B cell (primary cell): ENCODE data around the gene IBA57. TPM values are rescaled to one million over a fixed set of nuclear protein-coding genes. Genes with fewer than 3 reads are reported as not detected.

ENCODE experiments used
- ATAC-seq: fragments of 200-7000 bp; cut with Tn5 transposase; one replicate; pipeline ENCODE4 v1.10.0; 2021; ENCODE audit warnings: low read depth, mild to moderate bottlenecking, moderate number of reproducible peaks, moderate library complexity
- CTCF ChIA-PET: fragments of 350-600 bp; sonication (Branson Sonifier 250); formaldehyde crosslinking; loops from one replicate; lab custom pipeline; 2021; ENCODE audit warnings: antibody characterized with exemption, inconsistent platforms; lab: Charles Lee
- POLR2A ChIA-PET: fragments of 350-600 bp; sonication (Branson Sonifier 250); formaldehyde crosslinking; loops from one replicate; lab custom pipeline; 2021; ENCODE audit warnings: antibody characterized with exemption; lab: Charles Lee
- DNase-seq: peaks from one replicate; pipeline ENCODE4 v3.0.0; 2013
- H2AFZ ChIP-seq: 2 replicates; pipeline ENCODE4 v1.6.1; 2012; ENCODE audit warnings: mild to moderate bottlenecking, low read depth, low read length; ENCODE audit not compliant: insufficient read depth, poor library complexity, severe bottlenecking
- H3K27ac ChIP-seq, 2 donors: 1 replicate in 1 of 2; 2 replicates in 1 of 2; pipeline ENCODE4 v1.5.1; 2012 to 2013; ENCODE audit warnings: low read length in 2 of 2, mild to moderate bottlenecking in 2 of 2, moderate library complexity in 1 of 2
- H3K27me3 ChIP-seq, 4 experiments: fragments of 200-600 bp in 1 of 4; sonication (generic) in 1 of 4; replicated peaks in 1 of 4; 1 replicate in 2 of 4; 2 replicates in 2 of 4; pipeline versions ENCODE4 v1.6.1 to v1.7.0; 2013 to 2016; ENCODE audit warnings: low read length in 3 of 4, mild to moderate bottlenecking in 2 of 4, mixed read lengths in 1 of 4, moderate library complexity in 1 of 4; ENCODE audit not compliant: insufficient read depth in 4 of 4, control insufficient read depth in 3 of 4; ENCODE audit errors: control extremely low read depth in 1 of 4
- H3K36me3 ChIP-seq, 2 experiments: replicated peaks in 1 of 2; 1 replicate in 1 of 2; 2 replicates in 1 of 2; pipeline versions ENCODE4 v1.6.1 to v1.7.1; 2013; ENCODE audit warnings: low read length in 1 of 2; ENCODE audit not compliant: insufficient read depth in 2 of 2, control insufficient read depth in 1 of 2; ENCODE audit errors: control extremely low read depth in 1 of 2, extremely low read depth in 1 of 2
- H3K4me1 ChIP-seq, 2 donors: fragments of 200-600 bp in 1 of 2; sonication (generic) in 1 of 2; 1 replicate in 1 of 2; 2 replicates in 1 of 2; pipeline versions ENCODE4 v1.5.1 to v1.6.1; 2013 to 2017; ENCODE audit warnings: low read length in 2 of 2; ENCODE audit not compliant: control insufficient read depth in 2 of 2, insufficient read depth in 2 of 2
- H3K4me2 ChIP-seq: replicated peaks from 2 replicates; pipeline ENCODE3; 2012; ENCODE audit warnings: mild to moderate bottlenecking, low read depth, low read length; ENCODE audit not compliant: poor library complexity, severe bottlenecking
- H3K4me3 ChIP-seq, 5 experiments: fragments of 200-600 bp in 1 of 5; sonication (generic) in 1 of 5; 1 replicate in 3 of 5; 2 replicates in 2 of 5; pipeline versions ENCODE4 v1.5.1 to v1.7.0; 2011 to 2016; ENCODE audit warnings: low read length in 4 of 5, mild to moderate bottlenecking in 4 of 5, low read depth in 2 of 5, control low read depth in 1 of 5, moderate library complexity in 1 of 5; ENCODE audit not compliant: insufficient read depth in 1 of 5; ENCODE audit errors: control extremely low read depth in 1 of 5, extremely low read depth in 1 of 5
- H3K79me2 ChIP-seq: fragments of 200-600 bp; sonication (generic); one replicate; pipeline ENCODE4 v1.6.0; 2016; ENCODE audit warnings: low read length; ENCODE audit not compliant: control insufficient read depth, insufficient read depth
- H3K9ac ChIP-seq: fragments of 200-600 bp; sonication (generic); 2 replicates; pipeline ENCODE4 v1.6.1; 2017; ENCODE audit warnings: mild to moderate bottlenecking, low read length, moderate library complexity
- H3K9me3 ChIP-seq, 3 donors: one replicate each; pipeline versions ENCODE4 v1.6.1 to v1.7.1; 2013; ENCODE audit warnings: low read length in 2 of 3; ENCODE audit not compliant: control insufficient read depth in 2 of 3, insufficient read depth in 1 of 3; ENCODE audit errors: control extremely low read depth in 1 of 3
- H4K20me1 ChIP-seq: 2 replicates; pipeline ENCODE4 v1.6.0; 2012; ENCODE audit warnings: mild to moderate bottlenecking, low read length; ENCODE audit not compliant: insufficient read depth, control insufficient read depth, poor library complexity, severe bottlenecking
- H3K27ac Mint-ChIP-seq: one replicate; pipeline ENCODE4 v1.8.0; 2021; ENCODE audit warnings: mixed read lengths
- H3K27me3 Mint-ChIP-seq: one replicate; pipeline ENCODE4 v1.8.0; 2021; ENCODE audit warnings: mixed read lengths
- H3K4me1 Mint-ChIP-seq: one replicate; pipeline ENCODE4 v1.8.0; 2021; ENCODE audit warnings: mixed read lengths
- H3K4me3 Mint-ChIP-seq: one replicate; pipeline ENCODE4 v1.8.0; 2021; ENCODE audit warnings: mixed read lengths
- H3K9me3 Mint-ChIP-seq: one replicate; pipeline ENCODE4 v1.8.0; 2022; ENCODE audit warnings: mixed read lengths; ENCODE audit not compliant: insufficient read depth
- CTCF ChIP-seq: fragments of 200-600 bp; IDR thresholded peaks from one replicate; pipeline ENCODE4 v1.8.0; 2022; ENCODE audit warnings: antibody characterized with exemption, mild to moderate bottlenecking
- EZH2 ChIP-seq: IDR thresholded peaks from 2 replicates; pipeline ENCODE4 v1.6.1; 2012; ENCODE audit warnings: borderline replicate concordance, low read depth, mild to moderate bottlenecking, moderate library complexity, low read length; ENCODE audit not compliant: insufficient read depth, poor library complexity, severe bottlenecking
- WGBS: methylation state at CpG from one replicate; pipeline ENCODE4 v1.1.5; 2013; ENCODE audit warnings: missing lambda C conversion rate; ENCODE audit not compliant: insufficient coverage; 5-methylcytosine and 5-hydroxymethylcytosine counted together
- intact Hi-C: fragments of 100-400 bp; cut with micrococcal nuclease; formaldehyde crosslinking; loops from one replicate; pipeline ENCODE4 v1.10.0; 2022
- polyA plus RNA-seq: library from polyadenylated mRNA; depleted of rRNA; stranded (reverse); fragments of >200 nt; gene quantifications from 2 replicates; pipeline ENCODE4 v1.2.3, GENCODE V29; 2012
- total RNA-seq, 2 donors: library from RNA; stranded (reverse); fragments of 120-200 nt in 1 of 2; gene quantifications; 1 replicate in 1 of 2; 2 replicates in 1 of 2; pipeline versions ENCODE4 v1.2.3 to v1.2.4, GENCODE V29; 2013 to 2022

Gene IBA57
- total and polyA plus RNA-seq, 2 donors (not counting 1 experiment from before 2014, with no cell fraction given): 5.2 to 12.8 TPM

- ChIA-PET POLR2A (no interaction called here), CTCF (interaction anchor here (2.9 kb wide), 1 partner anchor 10 kb away, joined by 18 read pairs; no protein-coding TSS in a partner anchor)
- no peaks in the 10 kb centered on the region for H3K27me3 ChIP-seq
- DNase-seq (peak; percentile 63), ATAC-seq (peak; percentile 60)
- no peaks in the 10 kb centered on the region for H3K36me3 ChIP-seq
- Mint-ChIP-seq H3K27ac (no peak overlapping the region), H3K4me1 (peaks cover 5% of the 10 kb centered on the region), H3K9me3 (peaks cover 3% of the 10 kb centered on the region), H3K4me3 (peak overlapping the region; percentile 8), H3K27me3 (no peaks in the 10 kb centered on the region)
- peak overlapping the region; percentile 41 for H2AFZ ChIP-seq
- intact Hi-C loops: no loop called here
- H3K9ac ChIP-seq: no peak overlapping the region
- WGBS: 25% methylated on average over 4 of the region's 5 CpGs
- no peaks in the 10 kb centered on the region for H3K9me3 ChIP-seq
- H4K20me1 ChIP-seq: no peaks in the 10 kb centered on the region
- no peaks in the 10 kb centered on the region for H3K79me2 ChIP-seq
- TF ChIP-seq EZH2: no peak
- TF ChIP-seq CTCF: no peak
- no peak overlapping the region for H3K27ac ChIP-seq
- H3K4me1 ChIP-seq: peaks cover 10 to 11% of the 10 kb centered on the region in 2 donors
- peak overlapping the region; percentile 39 for H3K4me2 ChIP-seq
- H3K4me3 ChIP-seq: no peak overlapping the region
These were observed 44.6 kb upstream of the IBA57 start for GRCh38 chr1:228120857-228121489.

GRCh38 chr1:228122921-228123441 is 42.6 kb upstream of the IBA57 start:
- H3K9me3 Mint-ChIP-seq: peaks cover 2% of the 10 kb centered on the region
- Histone ChIP-seq H3K27ac (no peak overlapping the region), H3K4me2 (no peak overlapping the region), H3K27me3 (no peaks in the 10 kb centered on the region), H3K4me1 (peaks cover 10 to 11% of the 10 kb centered on the region in 2 donors), H3K4me3 (no peak overlapping the region), H3K9ac (no peak overlapping the region), H3K36me3 (no peaks in the 10 kb centered on the region), H3K79me2 (no peaks in the 10 kb centered on the region), H2AFZ (no peak overlapping the region), H3K9me3 (no peaks in the 10 kb centered on the region), H4K20me1 (no peaks in the 10 kb centered on the region)
- no peak for TF ChIP-seq EZH2
- POLR2A ChIA-PET: no interaction called here
- intact Hi-C loops: no loop called here
- peaks cover 9% of the 10 kb centered on the region for H3K27me3 Mint-ChIP-seq
- H3K4me1 Mint-ChIP-seq: peaks cover 5% of the 10 kb centered on the region
- no peak overlapping the region for H3K27ac Mint-ChIP-seq
- DNase-seq (no peak), ATAC-seq (no peak)
- CTCF ChIA-PET: interaction anchor here (1.4 to 2.9 kb wide), 2 partner anchors 8 to 48 kb away, joined by 3 to 18 read pairs; no protein-coding TSS in a partner anchor
- no peak overlapping the region for H3K4me3 Mint-ChIP-seq
- no CpG with 5 or more reads among the region's 1 CpG for WGBS
